Endothelial cell of umbilical vein (primary cell): ENCODE results near the gene POP7.

Source experiments
- GATA2 ChIP-seq: IDR thresholded peaks from 2 replicates; pipeline ENCODE4 v1.7.0; 2011; ENCODE audit warnings: low read depth, mild to moderate bottlenecking, moderate library complexity, mixed read lengths, low read length; ENCODE audit not compliant: insufficient read length, insufficient read depth
- POLR2A ChIP-seq: IDR thresholded peaks from 2 replicates; pipeline ENCODE4 v1.6.1; 2012; ENCODE audit warnings: low read depth, mild to moderate bottlenecking, control low read depth, low read length
- TF ChIP-seq, protein P1 (sequence below), 2 donors: IDR thresholded peaks; 1 replicate in 1 of 2; 2 replicates in 1 of 2; pipeline ENCODE4 v1.5.1; 2011; ENCODE audit warnings: low read length in 2 of 2, mild to moderate bottlenecking in 2 of 2, moderate library complexity in 2 of 2, control low read depth in 1 of 2, inconsistent platforms in 1 of 2, low read depth in 1 of 2; ENCODE audit not compliant: insufficient read depth in 1 of 2; ENCODE audit errors: extremely low read depth in 1 of 2
- TF ChIP-seq, protein P2 (sequence below): IDR thresholded peaks from 2 replicates; pipeline ENCODE4 v1.6.1; 2011; ENCODE audit not compliant: insufficient read depth, insufficient read length

- TF ChIP-seq POLR2A (no peak), GATA2 (no peak)
- TF ChIP-seq, protein P1, sequence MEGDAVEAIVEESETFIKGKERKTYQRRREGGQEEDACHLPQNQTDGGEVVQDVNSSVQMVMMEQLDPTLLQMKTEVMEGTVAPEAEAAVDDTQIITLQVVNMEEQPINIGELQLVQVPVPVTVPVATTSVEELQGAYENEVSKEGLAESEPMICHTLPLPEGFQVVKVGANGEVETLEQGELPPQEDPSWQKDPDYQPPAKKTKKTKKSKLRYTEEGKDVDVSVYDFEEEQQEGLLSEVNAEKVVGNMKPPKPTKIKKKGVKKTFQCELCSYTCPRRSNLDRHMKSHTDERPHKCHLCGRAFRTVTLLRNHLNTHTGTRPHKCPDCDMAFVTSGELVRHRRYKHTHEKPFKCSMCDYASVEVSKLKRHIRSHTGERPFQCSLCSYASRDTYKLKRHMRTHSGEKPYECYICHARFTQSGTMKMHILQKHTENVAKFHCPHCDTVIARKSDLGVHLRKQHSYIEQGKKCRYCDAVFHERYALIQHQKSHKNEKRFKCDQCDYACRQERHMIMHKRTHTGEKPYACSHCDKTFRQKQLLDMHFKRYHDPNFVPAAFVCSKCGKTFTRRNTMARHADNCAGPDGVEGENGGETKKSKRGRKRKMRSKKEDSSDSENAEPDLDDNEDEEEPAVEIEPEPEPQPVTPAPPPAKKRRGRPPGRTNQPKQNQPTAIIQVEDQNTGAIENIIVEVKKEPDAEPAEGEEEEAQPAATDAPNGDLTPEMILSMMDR (IDR thresholded peaks at IDR 0.05; ENCODE audit: extremely low read depth in 1 of 2, insufficient read depth in 1 of 2, low read depth in 1 of 2, low read length in 2 of 2): no peak
- TF ChIP-seq, protein P2, sequence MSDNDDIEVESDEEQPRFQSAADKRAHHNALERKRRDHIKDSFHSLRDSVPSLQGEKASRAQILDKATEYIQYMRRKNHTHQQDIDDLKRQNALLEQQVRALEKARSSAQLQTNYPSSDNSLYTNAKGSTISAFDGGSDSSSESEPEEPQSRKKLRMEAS: no peak
These were observed 11.7 kb upstream of the POP7 start, which contains the start of gene GIGYF1 for GRCh38 chr7:100694098-100694745.
